SK-N-SH treated with all-trans-retinoic acid at 6 μM for 48 hours (cell line): ENCODE measurements around the gene MRPL41.
"Not testable (repeated sequence)": the region's sequence is repeated elsewhere in the genome, so short reads cannot be mapped to it uniquely, and the experiment has no call there.

Experiments
- ARNTL ChIP-seq: fragments of 450-650 bp; formaldehyde crosslinking; IDR thresholded peaks from 2 replicates; pipeline ENCODE4 v1.5.0; 2020; ENCODE audit warnings: low read depth, mild to moderate bottlenecking, moderate library complexity, borderline replicate concordance
- BACH2 ChIP-seq: fragments of 250-450 bp; sonication (Bioruptor Pico); IDR thresholded peaks from 2 replicates; pipeline ENCODE4 v1.9.0; 2021; ENCODE audit warnings: mild to moderate bottlenecking, borderline replicate concordance
- CSDC2 ChIP-seq: fragments of 250-450 bp; sonication (Bioruptor Pico); IDR thresholded peaks from 2 replicates; pipeline ENCODE4 v1.5.0; 2020; ENCODE audit warnings: mild to moderate bottlenecking, moderate library complexity
- RARB ChIP-seq: fragments of 250-450 bp; sonication (Bioruptor Pico); IDR thresholded peaks from 2 replicates; pipeline ENCODE4 v1.8.0; 2021; ENCODE audit warnings: mild to moderate bottlenecking, moderate library complexity
- SNAI2 ChIP-seq: fragments of 250-450 bp; sonication (Bioruptor Pico); IDR thresholded peaks from 2 replicates; pipeline ENCODE4 v1.5.0; 2020; ENCODE audit warnings: mild to moderate bottlenecking, moderate library complexity
- TCF4 ChIP-seq: fragments of 250-450 bp; sonication (Bioruptor Pico); IDR thresholded peaks from 2 replicates; pipeline ENCODE4 v1.8.0; 2021; ENCODE audit warnings: mild to moderate bottlenecking, moderate library complexity, borderline replicate concordance
- TOX ChIP-seq: fragments of 250-450 bp; sonication (Bioruptor Pico); IDR thresholded peaks from 2 replicates; pipeline ENCODE4 v1.8.0; 2021; ENCODE audit warnings: mild to moderate bottlenecking, moderate library complexity, borderline replicate concordance
- ZC3H10 ChIP-seq: fragments of 250-450 bp; sonication (Bioruptor Pico); IDR thresholded peaks from 2 replicates; pipeline ENCODE4 v1.5.1; 2021; ENCODE audit warnings: mild to moderate bottlenecking, moderate library complexity
- ZFP3 ChIP-seq: fragments of 250-450 bp; sonication (Bioruptor Pico); IDR thresholded peaks from 2 replicates; pipeline ENCODE4 v1.5.0; 2020; ENCODE audit warnings: mild to moderate bottlenecking, moderate library complexity
- ZFP30 ChIP-seq: fragments of 450-650 bp; formaldehyde crosslinking; IDR thresholded peaks from 2 replicates; pipeline ENCODE4 v1.5.0; 2022; ENCODE audit warnings: mild to moderate bottlenecking, moderate library complexity
- TF ChIP-seq, protein P1 (sequence below): fragments of 250-450 bp; sonication (Bioruptor Pico); IDR thresholded peaks from 2 replicates; pipeline ENCODE4 v1.8.0; 2020; ENCODE audit warnings: mild to moderate bottlenecking, moderate library complexity, borderline replicate concordance
- TF ChIP-seq, protein P2 (sequence below): fragments of 250-450 bp; sonication (Bioruptor Pico); IDR thresholded peaks from 2 replicates; pipeline ENCODE4 v1.5.1; 2020; ENCODE audit warnings: low read depth, mild to moderate bottlenecking, moderate library complexity
- TF ChIP-seq, protein P3 (sequence below): fragments of 250-450 bp; sonication (Bioruptor Pico); IDR thresholded peaks from 2 replicates; pipeline ENCODE4 v1.5.0; 2020; ENCODE audit warnings: mild to moderate bottlenecking, moderate library complexity
- TF ChIP-seq, protein P4 (sequence below): fragments of 250-450 bp; sonication (Bioruptor Pico); IDR thresholded peaks from 2 replicates; pipeline ENCODE4 v1.8.0; 2021; ENCODE audit warnings: low read depth, mild to moderate bottlenecking, moderate library complexity, borderline replicate concordance

DNA sequence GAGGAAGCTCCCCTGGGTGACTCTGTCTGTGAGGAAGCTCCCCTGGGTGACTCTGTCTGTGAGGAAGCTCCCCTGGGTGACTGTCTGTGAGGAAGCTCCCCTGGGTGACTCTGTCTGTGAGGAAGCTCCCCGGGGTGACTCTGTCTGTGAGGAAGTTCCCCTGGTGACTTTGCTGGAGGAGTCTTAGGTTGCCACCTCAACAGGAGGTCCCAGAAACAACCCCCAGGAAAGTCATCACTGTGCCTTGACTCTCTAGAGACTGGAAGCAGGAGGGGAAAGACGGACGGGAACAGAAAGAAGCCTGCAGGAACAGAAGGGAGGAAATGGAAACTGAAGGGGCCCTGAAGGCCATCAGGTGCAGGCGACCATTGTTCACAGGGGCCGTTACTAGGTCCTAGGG, 16.8 kb downstream of the MRPL41 start:
- TF ChIP-seq, protein P1, sequence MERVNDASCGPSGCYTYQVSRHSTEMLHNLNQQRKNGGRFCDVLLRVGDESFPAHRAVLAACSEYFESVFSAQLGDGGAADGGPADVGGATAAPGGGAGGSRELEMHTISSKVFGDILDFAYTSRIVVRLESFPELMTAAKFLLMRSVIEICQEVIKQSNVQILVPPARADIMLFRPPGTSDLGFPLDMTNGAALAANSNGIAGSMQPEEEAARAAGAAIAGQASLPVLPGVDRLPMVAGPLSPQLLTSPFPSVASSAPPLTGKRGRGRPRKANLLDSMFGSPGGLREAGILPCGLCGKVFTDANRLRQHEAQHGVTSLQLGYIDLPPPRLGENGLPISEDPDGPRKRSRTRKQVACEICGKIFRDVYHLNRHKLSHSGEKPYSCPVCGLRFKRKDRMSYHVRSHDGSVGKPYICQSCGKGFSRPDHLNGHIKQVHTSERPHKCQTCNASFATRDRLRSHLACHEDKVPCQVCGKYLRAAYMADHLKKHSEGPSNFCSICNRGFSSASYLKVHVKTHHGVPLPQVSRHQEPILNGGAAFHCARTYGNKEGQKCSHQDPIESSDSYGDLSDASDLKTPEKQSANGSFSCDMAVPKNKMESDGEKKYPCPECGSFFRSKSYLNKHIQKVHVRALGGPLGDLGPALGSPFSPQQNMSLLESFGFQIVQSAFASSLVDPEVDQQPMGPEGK, result not testable (repeated sequence)
- TF ChIP-seq ZFP30 (CRISPR knock-in tag); ZFP3; SNAI2; TOX (CRISPR knock-in tag); ZC3H10 (CRISPR knock-in tag); TCF4 (CRISPR knock-in tag); RARB (CRISPR knock-in tag); CSDC2 (CRISPR knock-in tag); ARNTL; BACH2: not testable (repeated sequence)
- TF ChIP-seq, protein P2, sequence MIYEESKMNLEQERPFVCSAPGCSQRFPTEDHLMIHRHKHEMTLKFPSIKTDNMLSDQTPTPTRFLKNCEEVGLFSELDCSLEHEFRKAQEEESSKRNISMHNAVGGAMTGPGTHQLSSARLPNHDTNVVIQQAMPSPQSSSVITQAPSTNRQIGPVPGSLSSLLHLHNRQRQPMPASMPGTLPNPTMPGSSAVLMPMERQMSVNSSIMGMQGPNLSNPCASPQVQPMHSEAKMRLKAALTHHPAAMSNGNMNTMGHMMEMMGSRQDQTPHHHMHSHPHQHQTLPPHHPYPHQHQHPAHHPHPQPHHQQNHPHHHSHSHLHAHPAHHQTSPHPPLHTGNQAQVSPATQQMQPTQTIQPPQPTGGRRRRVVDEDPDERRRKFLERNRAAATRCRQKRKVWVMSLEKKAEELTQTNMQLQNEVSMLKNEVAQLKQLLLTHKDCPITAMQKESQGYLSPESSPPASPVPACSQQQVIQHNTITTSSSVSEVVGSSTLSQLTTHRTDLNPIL (CRISPR knock-in tag), result not testable (repeated sequence)
- TF ChIP-seq, protein P3, sequence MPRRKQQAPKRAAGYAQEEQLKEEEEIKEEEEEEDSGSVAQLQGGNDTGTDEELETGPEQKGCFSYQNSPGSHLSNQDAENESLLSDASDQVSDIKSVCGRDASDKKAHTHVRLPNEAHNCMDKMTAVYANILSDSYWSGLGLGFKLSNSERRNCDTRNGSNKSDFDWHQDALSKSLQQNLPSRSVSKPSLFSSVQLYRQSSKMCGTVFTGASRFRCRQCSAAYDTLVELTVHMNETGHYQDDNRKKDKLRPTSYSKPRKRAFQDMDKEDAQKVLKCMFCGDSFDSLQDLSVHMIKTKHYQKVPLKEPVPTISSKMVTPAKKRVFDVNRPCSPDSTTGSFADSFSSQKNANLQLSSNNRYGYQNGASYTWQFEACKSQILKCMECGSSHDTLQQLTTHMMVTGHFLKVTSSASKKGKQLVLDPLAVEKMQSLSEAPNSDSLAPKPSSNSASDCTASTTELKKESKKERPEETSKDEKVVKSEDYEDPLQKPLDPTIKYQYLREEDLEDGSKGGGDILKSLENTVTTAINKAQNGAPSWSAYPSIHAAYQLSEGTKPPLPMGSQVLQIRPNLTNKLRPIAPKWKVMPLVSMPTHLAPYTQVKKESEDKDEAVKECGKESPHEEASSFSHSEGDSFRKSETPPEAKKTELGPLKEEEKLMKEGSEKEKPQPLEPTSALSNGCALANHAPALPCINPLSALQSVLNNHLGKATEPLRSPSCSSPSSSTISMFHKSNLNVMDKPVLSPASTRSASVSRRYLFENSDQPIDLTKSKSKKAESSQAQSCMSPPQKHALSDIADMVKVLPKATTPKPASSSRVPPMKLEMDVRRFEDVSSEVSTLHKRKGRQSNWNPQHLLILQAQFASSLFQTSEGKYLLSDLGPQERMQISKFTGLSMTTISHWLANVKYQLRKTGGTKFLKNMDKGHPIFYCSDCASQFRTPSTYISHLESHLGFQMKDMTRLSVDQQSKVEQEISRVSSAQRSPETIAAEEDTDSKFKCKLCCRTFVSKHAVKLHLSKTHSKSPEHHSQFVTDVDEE (CRISPR knock-in tag), result not testable (repeated sequence)
- TF ChIP-seq, protein P4, sequence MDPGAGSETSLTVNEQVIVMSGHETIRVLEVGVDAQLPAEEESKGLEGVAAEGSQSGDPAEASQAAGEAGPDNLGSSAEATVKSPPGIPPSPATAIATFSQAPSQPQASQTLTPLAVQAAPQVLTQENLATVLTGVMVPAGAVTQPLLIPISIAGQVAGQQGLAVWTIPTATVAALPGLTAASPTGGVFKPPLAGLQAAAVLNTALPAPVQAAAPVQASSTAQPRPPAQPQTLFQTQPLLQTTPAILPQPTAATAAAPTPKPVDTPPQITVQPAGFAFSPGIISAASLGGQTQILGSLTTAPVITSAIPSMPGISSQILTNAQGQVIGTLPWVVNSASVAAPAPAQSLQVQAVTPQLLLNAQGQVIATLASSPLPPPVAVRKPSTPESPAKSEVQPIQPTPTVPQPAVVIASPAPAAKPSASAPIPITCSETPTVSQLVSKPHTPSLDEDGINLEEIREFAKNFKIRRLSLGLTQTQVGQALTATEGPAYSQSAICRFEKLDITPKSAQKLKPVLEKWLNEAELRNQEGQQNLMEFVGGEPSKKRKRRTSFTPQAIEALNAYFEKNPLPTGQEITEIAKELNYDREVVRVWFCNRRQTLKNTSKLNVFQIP (CRISPR knock-in tag), result not testable (repeated sequence)
